DOHH2 (cell line): Measurements from ENCODE around the gene SNX24.

Source experiments
- H3F3A ChIP-seq: fragments of 200-600 bp; sonication (generic), shearing (Covaris generic); 2 replicates; pipeline ENCODE4 v1.6.0; 2016; ENCODE audit warnings: antibody characterized with exemption, mild to moderate bottlenecking; ENCODE audit not compliant: control insufficient read depth, insufficient read depth
- H3K27ac ChIP-seq: fragments of 200-600 bp; sonication (generic); 2 replicates; pipeline ENCODE4 v1.5.1; 2014; ENCODE audit warnings: low read depth, mild to moderate bottlenecking, low read length, moderate library complexity
- H3K27me3 ChIP-seq: fragments of 200-600 bp; sonication (generic); 2 replicates; pipeline ENCODE4 v1.6.1; 2014; ENCODE audit warnings: mild to moderate bottlenecking, low read length, mixed read lengths; ENCODE audit not compliant: control insufficient read depth
- H3K36me3 ChIP-seq: fragments of 200-600 bp; sonication (generic); 2 replicates; pipeline ENCODE4 v1.6.1; 2014; ENCODE audit warnings: mild to moderate bottlenecking, low read length, moderate library complexity, mixed read lengths; ENCODE audit not compliant: control insufficient read depth
- H3K4me1 ChIP-seq: fragments of 200-600 bp; sonication (generic); 2 replicates; pipeline ENCODE4 v1.6.1; 2014; ENCODE audit warnings: mild to moderate bottlenecking, low read length, mixed read lengths; ENCODE audit not compliant: control insufficient read depth
- H3K4me2 ChIP-seq: fragments of 200-600 bp; sonication (generic); 2 replicates; pipeline ENCODE4 v1.6.0; 2014; ENCODE audit warnings: mild to moderate bottlenecking, low read length, moderate library complexity
- H3K4me3 ChIP-seq: fragments of 200-600 bp; sonication (generic); 2 replicates; pipeline ENCODE4 v1.5.1; 2014; ENCODE audit warnings: mild to moderate bottlenecking, low read length, mixed read lengths
- H3K79me2 ChIP-seq: fragments of 200-600 bp; sonication (generic); 2 replicates; pipeline ENCODE4 v1.6.1; 2014; ENCODE audit warnings: mild to moderate bottlenecking, low read length, mixed read lengths; ENCODE audit not compliant: control insufficient read depth
- H3K9me2 ChIP-seq: fragments of 200-600 bp; sonication (generic); replicated peaks from 2 replicates; pipeline ENCODE4 v1.6.1; 2014; ENCODE audit warnings: mild to moderate bottlenecking, low read length, mixed read lengths; ENCODE audit not compliant: control insufficient read depth
- H3K9me3 ChIP-seq: fragments of 200-600 bp; sonication (generic); 2 replicates; pipeline ENCODE4 v1.6.1; 2014; ENCODE audit warnings: antibody characterized with exemption, low read length, mixed read lengths; ENCODE audit not compliant: control insufficient read depth, insufficient read depth
- H4K20me1 ChIP-seq: fragments of 200-600 bp; sonication (generic); 2 replicates; pipeline ENCODE4 v1.6.0; 2014; ENCODE audit warnings: low read depth, mild to moderate bottlenecking, antibody characterized with exemption, low read length, moderate library complexity; ENCODE audit not compliant: control insufficient read depth, insufficient read depth
- CTCF ChIP-seq: fragments of 200-600 bp; sonication (generic); IDR thresholded peaks from one replicate; pipeline ENCODE4 v1.5.1; 2014; ENCODE audit warnings: antibody characterized with exemption, mild to moderate bottlenecking, low read depth, low read length; ENCODE audit not compliant: poor library complexity, severe bottlenecking
- EZH2phosphoT487 ChIP-seq: fragments of 200-600 bp; sonication (generic); IDR thresholded peaks from 2 replicates; pipeline ENCODE4 v1.6.1; 2017; ENCODE audit warnings: borderline replicate concordance, mild to moderate bottlenecking, antibody characterized with exemption, low read length, moderate library complexity, mixed read lengths

SNX24 gene

GRCh38 chr5:122816756-122817155, 28.7 kb upstream of the SNX24 start:
- Histone ChIP-seq H3K9me2 (no peaks in the 10 kb centered on the region), H3K9me3 (no peaks in the 10 kb centered on the region), H3K27ac (no peak overlapping the region), H3K4me1 (no peaks in the 10 kb centered on the region), H3F3A (no peaks in the 10 kb centered on the region), H3K79me2 (no peaks in the 10 kb centered on the region), H3K4me2 (no peak overlapping the region), H3K36me3 (no peaks in the 10 kb centered on the region), H3K27me3 (no peaks in the 10 kb centered on the region), H4K20me1 (no peaks in the 10 kb centered on the region), H3K4me3 (no peak overlapping the region)
- TF ChIP-seq EZH2phosphoT487 (no peak), CTCF (no peak)

- peaks cover 12% of the 10 kb centered on the region for H3K36me3 ChIP-seq
- TF ChIP-seq EZH2phosphoT487: no peak
- TF ChIP-seq CTCF: no peak
Measured at GRCh38 chr5:122831984-122832383, 13.4 kb upstream of the SNX24 start.

GRCh38 chr5:122835681-122836080, 9.7 kb upstream of the SNX24 start:
- no peaks in the 10 kb centered on the region for H4K20me1 ChIP-seq
- H3K9me2 ChIP-seq: no peaks in the 10 kb centered on the region
- peaks cover 4% of the 10 kb centered on the region for H3K4me1 ChIP-seq
- TF ChIP-seq CTCF: no peak
- TF ChIP-seq EZH2phosphoT487: no peak
- no peaks in the 10 kb centered on the region for H3K79me2 ChIP-seq
- no peaks in the 10 kb centered on the region for H3F3A ChIP-seq
- no peak overlapping the region for H3K27ac ChIP-seq
- 0 out of 2 replicates have a peak, but pooled peaks cover 2% of the 10 kb centered on the region for H3K27me3 ChIP-seq
- H3K4me3 ChIP-seq: no peak overlapping the region
- H3K4me2 ChIP-seq: no peak overlapping the region
- H3K9me3 ChIP-seq: no peaks in the 10 kb centered on the region
- no peaks in the 10 kb centered on the region for H3K36me3 ChIP-seq

More at GRCh38 chr5:122831984-122832383, 13.4 kb upstream of the SNX24 start:
- Histone ChIP-seq H3K4me1 (no peaks in the 10 kb centered on the region), H4K20me1 (no peaks in the 10 kb centered on the region), H3K4me3 (no peak overlapping the region), H3K27me3 (no peaks in the 10 kb centered on the region), H3K79me2 (no peaks in the 10 kb centered on the region), H3K9me2 (no peaks in the 10 kb centered on the region), H3K4me2 (no peak overlapping the region), H3K9me3 (no peaks in the 10 kb centered on the region), H3F3A (no peaks in the 10 kb centered on the region), H3K27ac (no peak overlapping the region)
